ENCODE data around the gene SH3RF1. TPM values are rescaled to one million over a fixed set of nuclear protein-coding genes. Genes with fewer than 3 reads are reported as not detected.

SH3RF1 gene
- total RNA-seq, 1 experiment from 2014 or later, result 59.5 TPM

- Histone ChIP-seq H3K27ac (ENCODE audit: low read depth, low read length) (peak overlapping the region; percentile 82), H3K4me1 (ENCODE audit: control insufficient read depth in 1 of 2, insufficient read depth in 2 of 2, low read length in 2 of 2) (peaks cover 68 to 93% of the 10 kb centered on the region in 2 experiments), H3K36me3 (ENCODE audit: control insufficient read depth in 1 of 2, insufficient read depth in 2 of 2, low read length in 2 of 2) (no peaks in the 10 kb centered on the region), H3K9ac (ENCODE audit: low read length) (peak overlapping the region; percentile 58), H3K79me2 (ENCODE audit: insufficient read depth, low read length) (peaks cover 100% of the 10 kb centered on the region), H3K4me3 (replicated peaks in 1 of 2; ENCODE audit: low read depth in 1 of 2, low read length in 2 of 2) (no peak overlapping the region), H3K9me2 (ENCODE audit: insufficient read depth) (no peaks in the 10 kb centered on the region), H3K27me3 (ENCODE audit: insufficient read depth, low read length) (no peaks in the 10 kb centered on the region), H3K4me2 (ENCODE audit: low read length) (peak overlapping the region; percentile 74), H3K9me3 (ENCODE audit: control insufficient read depth in 1 of 2, insufficient read depth in 1 of 2, low read depth in 1 of 2, low read length in 2 of 2) (no peaks in the 10 kb centered on the region), H4K20me1 (ENCODE audit: insufficient read depth) (no peaks in the 10 kb centered on the region), H2AFZ (ENCODE audit: low read depth, low read length, poor library complexity, severe bottlenecking) (no peak overlapping the region)
- TF ChIP-seq YY1 (IDR thresholded peaks at IDR 0.05; ENCODE audit: extremely low read depth, insufficient replicate concordance, low read depth, low read length), result no peak
- 0 out of 2 replicates have a peak, but pooled peaks have one; percentile 9 for TF ChIP-seq SP1 (IDR thresholded peaks at IDR 0.05; ENCODE audit: low read depth)
- DNase-seq (ENCODE audit: low read depth, low spot score) (no peak), ATAC-seq (no peak)
- ChIA-PET CTCF (no interaction called here), POLR2A (interaction anchor here (1.5 to 2.6 kb wide), 2 partner anchors 10 to 12 kb away, joined by 3 to 12 read pairs; no protein-coding TSS in a partner anchor), RAD21 (ENCODE audit: low non-redundant PET in 1 of 2, low total read pairs in 2 of 2, uncharacterized antibody in 2 of 2, unreplicated experiment in 2 of 2) (interaction anchor here in 1 of 2 experiments (0.9 kb wide), 1 partner anchor 11 kb away, joined by 3 read pairs; no protein-coding TSS in a partner anchor)
- intact Hi-C loops (cut with micrococcal nuclease), result loop anchor here (10.0 kb wide), 1 partner anchor 722 kb away; no protein-coding TSS in a partner anchor
- no TSS peak for BruUV-seq (replicated peaks)
These were observed 13.6 kb downstream of the SH3RF1 start for GRCh38 chr4:169256856-169257761.

- no TSS peak for BruUV-seq (replicated peaks)
- no peak for ATAC-seq
- H3K27me3 ChIP-seq (ENCODE audit: insufficient read depth, low read length), result no peaks in the 10 kb centered on the region
- no peaks in the 10 kb centered on the region for H4K20me1 ChIP-seq (ENCODE audit: insufficient read depth)
- RAD21 ChIA-PET (ENCODE audit: low non-redundant PET in 1 of 2, low total read pairs in 2 of 2, uncharacterized antibody in 2 of 2, unreplicated experiment in 2 of 2), result interaction anchor here (0.6 to 0.9 kb wide), 3 partner anchors 12 to 116 kb away, joined by 3 to 4 read pairs (median 3); no protein-coding TSS in a partner anchor
- peaks cover 73 to 99% of the 10 kb centered on the region in 2 experiments for H3K4me1 ChIP-seq (ENCODE audit: control insufficient read depth in 1 of 2, insufficient read depth in 2 of 2, low read length in 2 of 2)
- intact Hi-C loops (cut with micrococcal nuclease), result loop anchor here (10.0 kb wide), 1 partner anchor 721 kb away; no protein-coding TSS in a partner anchor
- H3K9me2 ChIP-seq (ENCODE audit: insufficient read depth), result no peaks in the 10 kb centered on the region
- peak overlapping the region; percentile 58 for H3K9ac ChIP-seq (ENCODE audit: low read length)
- H3K27ac ChIP-seq (ENCODE audit: low read depth, low read length), result peak overlapping the region; percentile 82
- no peaks in the 10 kb centered on the region for H3K36me3 ChIP-seq (ENCODE audit: control insufficient read depth in 1 of 2, insufficient read depth in 2 of 2, low read length in 2 of 2)
- H3K4me3 ChIP-seq (replicated peaks in 1 of 2; ENCODE audit: low read depth in 1 of 2, low read length in 2 of 2), result peak overlapping the region in 1 of 2 experiments; percentile 22; a peak in 1 of 4 replicates
- no peak for DNase-seq (ENCODE audit: low read depth, low spot score)
- no peak overlapping the region for H2AFZ ChIP-seq (ENCODE audit: low read depth, low read length, poor library complexity, severe bottlenecking)
- peaks cover 98% of the 10 kb centered on the region for H3K79me2 ChIP-seq (ENCODE audit: insufficient read depth, low read length)
- TF ChIP-seq TCF7L2 (IDR thresholded peaks at IDR 0.05; ENCODE audit: borderline replicate concordance, extremely low read depth, insufficient read depth, insufficient read length), result no peak
- TF ChIP-seq CBX3 (IDR thresholded peaks at IDR 0.05; ENCODE audit: low read depth), result peak; percentile 19; the same call in 1 of the 2 replicates
- TF ChIP-seq FOSL1 (IDR thresholded peaks at IDR 0.05; ENCODE audit: low read depth), result peak; percentile 14; the same call in 1 of the 2 replicates
- TF ChIP-seq JUND (IDR thresholded peaks at IDR 0.05), result peak; percentile 18; the same call in 1 of the 2 replicates
- POLR2A ChIA-PET, result interaction anchor here (1.5 to 2.9 kb wide), 3 partner anchors 11 to 32 kb away, joined by 3 to 12 read pairs (median 11); no protein-coding TSS in a partner anchor
- no peaks in the 10 kb centered on the region for H3K9me3 ChIP-seq (ENCODE audit: control insufficient read depth in 1 of 2, insufficient read depth in 1 of 2, low read depth in 1 of 2, low read length in 2 of 2)
- CTCF ChIA-PET, result interaction anchor here (0.6 kb wide), 1 partner anchor 246 kb away, joined by 3 read pairs; the partner anchor contains the start of gene CBR4
- H3K4me2 ChIP-seq (ENCODE audit: low read length), result peak overlapping the region; percentile 74
These were observed 14.6 kb downstream of the SH3RF1 start for GRCh38 chr4:169256101-169256612.
